T47D (cell line): Measurements from ENCODE around the gene COASY.

Source experiments
- DNase-seq, 2 experiments: peaks; one replicate each; pipeline versions ENCODE4 v3.0.0 to v3.0.0-alpha.2; 2011 to 2012; ENCODE audit warnings: low read depth in 1 of 2, low spot score in 1 of 2
- JUND ChIP-seq: IDR thresholded peaks from 2 replicates; pipeline ENCODE4 v1.6.1; 2012; ENCODE audit warnings: low read depth
- in situ Hi-C: cut with HindIII; loops from 2 replicates; pipeline ENCODE4 v1.10.0; 2016; ENCODE audit warnings: low sequenced_read_pairs, low pct_unique_long_range_greater_than_20kb

Gene COASY

GRCh38 chr17:42521666-42522262 lies 40.2 kb upstream of the COASY start:
- in situ Hi-C loops: no loop called here
- no peak for TF ChIP-seq JUND
- no peak for DNase-seq

DNA sequence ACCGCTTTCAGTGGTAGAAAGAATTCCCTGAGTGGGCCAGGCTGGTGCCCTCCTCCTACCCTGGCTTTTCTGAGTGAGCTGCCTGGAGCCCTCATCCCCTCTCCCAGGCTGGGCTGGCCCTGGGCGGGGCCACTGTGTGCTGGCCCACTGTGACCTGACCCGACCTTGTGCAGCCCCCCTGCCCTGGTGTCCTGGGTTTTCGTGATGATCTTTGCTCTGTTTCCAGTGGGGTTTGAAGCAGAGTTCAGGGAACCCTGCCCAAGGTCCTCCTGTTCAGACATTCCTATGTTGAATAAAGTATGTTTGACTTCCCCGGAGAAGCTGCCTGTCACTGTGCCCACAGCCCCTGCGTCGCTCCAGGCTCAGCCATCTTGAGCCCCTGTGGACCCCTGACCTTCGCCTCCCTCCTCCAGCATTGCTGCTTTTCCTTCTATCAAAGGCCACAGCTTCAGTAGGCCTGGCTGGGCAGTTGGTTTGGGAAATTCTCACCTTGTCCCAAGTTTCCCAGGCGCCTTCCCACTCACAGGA lies 39.6 kb upstream of the COASY start:
- DNase-seq: no peak
- TF ChIP-seq JUND: no peak
- in situ Hi-C loops: no loop called here

- DNase-seq: no peak
- in situ Hi-C loops: no loop called here
- no peak for TF ChIP-seq JUND
Observed at GRCh38 chr17:42522798-42523278, 39.1 kb upstream of the COASY start.

- no peak for DNase-seq
- TF ChIP-seq JUND: no peak
- in situ Hi-C loops: no loop called here
Observed at GRCh38 chr17:42525221-42525620, 36.7 kb upstream of the COASY start.

- no peak for TF ChIP-seq JUND
- in situ Hi-C loops: no loop called here
- DNase-seq: no peak
Observed at GRCh38 chr17:42526031-42526444, 35.9 kb upstream of the COASY start.

GRCh38 chr17:42527932-42528331 lies 34.0 kb upstream of the COASY start:
- no peak for TF ChIP-seq JUND
- in situ Hi-C loops: no loop called here

GRCh38 chr17:42529061-42529460 lies 32.9 kb upstream of the COASY start:
- no peak for TF ChIP-seq JUND
- no peak for DNase-seq
- in situ Hi-C loops: no loop called here

More at GRCh38 chr17:42527932-42528331, 34.0 kb upstream of the COASY start:
- DNase-seq: no peak

GRCh38 chr17:42530952-42531454 lies 30.9 kb upstream of the COASY start:
- TF ChIP-seq JUND: no peak

GRCh38 chr17:42531455-42532354 lies 30.2 kb upstream of the COASY start:
- DNase-seq: peak in 1 of 2 experiments; percentile 79
- in situ Hi-C loops: no loop called here
- no peak for TF ChIP-seq JUND

More at GRCh38 chr17:42530952-42531454, 30.9 kb upstream of the COASY start:
- DNase-seq: no peak
- in situ Hi-C loops: no loop called here

DNA sequence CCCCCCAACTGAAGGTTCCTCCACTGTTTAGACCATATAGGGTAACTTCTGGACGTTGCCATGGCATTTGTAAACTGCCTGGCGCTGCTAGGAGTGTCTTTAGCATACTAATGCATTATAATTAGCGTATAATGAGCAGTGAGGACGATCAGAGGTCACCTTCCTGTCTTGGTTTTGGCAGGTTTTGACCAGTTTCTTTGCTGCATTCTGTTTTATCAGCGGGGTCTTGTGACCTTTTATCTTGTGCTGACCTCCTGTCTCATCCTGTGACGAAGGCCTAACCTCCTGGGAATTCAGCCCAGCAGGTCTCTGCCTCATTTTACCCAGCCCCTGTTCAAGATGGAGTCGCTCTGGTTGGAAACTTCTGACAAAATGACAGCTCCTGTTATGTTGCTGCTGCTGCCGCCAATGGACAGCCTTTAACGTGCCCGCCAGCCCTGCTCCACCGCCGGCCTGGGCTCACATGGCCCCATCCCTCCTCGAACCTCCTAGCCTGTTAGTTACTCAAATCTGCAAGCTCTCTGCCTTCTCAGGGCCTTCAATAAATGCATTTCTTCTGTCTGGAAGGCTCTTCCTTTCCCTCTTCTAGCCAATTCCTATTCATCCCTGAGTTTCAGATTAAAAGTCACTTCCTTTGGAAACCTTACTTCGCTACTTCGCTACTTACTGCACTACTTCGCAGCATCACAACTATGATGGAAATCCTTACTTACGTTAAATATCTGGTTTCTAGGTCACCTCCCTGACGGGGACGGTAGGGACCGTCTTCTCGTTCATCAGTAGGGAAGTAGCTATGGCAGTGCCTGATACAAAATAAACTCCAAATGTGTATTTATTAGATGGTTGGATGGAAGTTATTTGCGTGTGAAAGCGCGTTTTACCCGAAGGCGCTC lies 26.5 kb upstream of the COASY start:
- in situ Hi-C loops: no loop called here
- no peak for TF ChIP-seq JUND
- DNase-seq: no peak

DNA sequence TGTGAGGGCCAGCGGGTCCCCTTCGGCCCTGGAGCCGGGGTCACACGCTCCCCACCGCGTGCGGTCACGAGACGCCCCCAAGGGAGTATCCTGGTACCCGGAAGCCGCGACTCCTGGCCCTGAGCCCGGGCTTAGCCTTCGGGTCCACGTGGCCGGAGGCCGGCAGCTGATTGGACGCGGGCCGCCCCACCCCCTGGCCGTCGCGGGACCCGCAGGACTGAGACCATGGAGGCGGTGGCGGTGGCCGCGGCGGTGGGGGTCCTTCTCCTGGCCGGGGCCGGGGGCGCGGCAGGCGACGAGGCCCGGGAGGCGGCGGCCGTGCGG lies 25.9 kb upstream of the COASY start, which contains the start of gene NAGLU:
Gene NAGLU, plus strand, starts transcription at position 194 of the 324 bp plus-strand sequence. Its CDS starts 32 bp downstream, at position 226.
- no peak for TF ChIP-seq JUND
- in situ Hi-C loops: no loop called here
- peak; percentile 94 to 99 for DNase-seq
